ENCODE data around the gene DOC2B. TPM values are rescaled to one million over a fixed set of nuclear protein-coding genes. Genes with fewer than 3 reads are reported as not detected.
"Not testable (repeated sequence)": the region's sequence is repeated elsewhere in the genome, so short reads cannot be mapped to it uniquely, and the experiment has no call there.

Gene DOC2B
- total and polyA plus RNA-seq, 2 donors = 2.9 to 4.4 TPM

DNA sequence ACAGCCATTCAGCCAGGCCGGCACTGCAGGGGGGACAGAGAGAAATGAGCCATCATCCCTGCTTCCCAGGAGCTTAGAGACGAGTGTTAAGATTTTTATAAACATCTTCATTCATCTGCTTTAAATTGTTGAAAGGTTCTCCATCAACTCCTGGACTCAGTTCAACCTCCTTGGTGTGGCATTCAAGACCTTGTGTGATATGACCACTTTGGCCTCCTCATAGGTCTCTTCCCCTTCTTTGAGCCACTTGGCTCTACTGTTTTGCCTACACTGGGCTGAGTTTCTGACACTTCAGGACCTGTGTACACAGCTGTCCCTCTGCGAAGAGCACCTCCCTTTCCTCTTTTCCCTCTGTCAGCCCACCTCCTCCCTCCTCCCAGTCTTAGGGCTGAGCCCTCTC, 4.3 kb downstream of the DOC2B start:
- DNase-seq (ENCODE audit: low read depth in 6 of 9, low spot score in 9 of 9) = no peak
- WGBS = 85% methylated on average over 3 of the region's 3 CpGs
- Histone ChIP-seq H3K36me3 (ENCODE audit: control insufficient read depth in 2 of 2, insufficient read depth in 2 of 2, low read length in 1 of 2) (no peaks in the 10 kb centered on the region), H3K4me3 (ENCODE audit: low read length in 2 of 2) (no peak overlapping the region), H3K27me3 (ENCODE audit: control insufficient read depth in 2 of 2, insufficient read depth in 1 of 2, low read length in 1 of 2) (peaks cover 35 to 44% of the 10 kb centered on the region in 2 donors), H3K9me3 (ENCODE audit: control insufficient read depth in 2 of 2, insufficient read depth in 1 of 2, low read length in 1 of 2) (no peaks in the 10 kb centered on the region), H3K4me1 (ENCODE audit: control insufficient read depth in 2 of 2, insufficient read depth in 2 of 2, low read length in 2 of 2) (peaks cover 0 to 2% of the 10 kb centered on the region in 2 donors), H3K27ac (ENCODE audit: low read depth in 1 of 2, low read length in 1 of 2) (no peak overlapping the region)

DNA sequence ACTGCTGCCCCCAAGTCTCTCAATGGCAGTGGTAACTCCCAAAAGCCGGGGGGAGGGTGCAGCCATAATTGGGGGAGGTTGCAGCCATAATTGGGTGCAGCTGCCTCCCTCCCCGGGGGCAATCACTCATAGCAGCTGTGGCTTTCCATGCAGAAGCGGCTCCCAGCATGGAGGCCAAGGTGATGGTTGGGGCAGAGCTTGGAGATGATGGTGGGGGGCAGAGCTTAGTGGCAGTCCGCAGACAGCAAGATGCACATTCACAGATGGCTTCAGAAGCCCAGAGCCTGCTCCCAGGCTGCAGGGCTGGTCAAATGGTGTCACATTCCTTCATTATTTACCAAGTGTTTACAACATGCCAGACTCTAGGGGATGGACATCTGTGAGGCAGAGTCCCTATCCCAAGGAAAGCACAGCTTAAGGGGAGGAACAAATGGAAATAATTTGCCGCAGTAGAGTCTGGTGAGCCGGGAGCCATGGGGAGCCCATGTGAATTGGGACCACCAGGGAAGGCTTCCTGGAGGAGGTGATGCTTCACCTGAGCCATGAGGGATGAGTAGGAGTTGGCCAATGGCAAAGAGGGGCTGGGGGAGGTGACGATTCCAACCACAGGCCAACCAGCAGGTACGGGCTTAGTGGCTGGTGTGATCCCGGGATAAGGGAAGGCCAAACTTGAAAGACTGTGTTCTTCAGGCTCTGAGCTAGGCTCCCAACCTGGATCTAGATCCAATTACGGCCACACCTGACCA, 8.1 kb downstream of the DOC2B start:
- Histone ChIP-seq H3K4me1 (ENCODE audit: control insufficient read depth in 2 of 2, insufficient read depth in 2 of 2, low read length in 2 of 2) (no peaks in the 10 kb centered on the region), H3K27ac (ENCODE audit: low read depth in 1 of 2, low read length in 1 of 2) (no peak overlapping the region), H3K4me3 (ENCODE audit: low read length in 2 of 2) (no peak overlapping the region), H3K27me3 (ENCODE audit: control insufficient read depth in 2 of 2, insufficient read depth in 1 of 2, low read length in 1 of 2) (peaks cover 0 to 14% of the 10 kb centered on the region in 2 donors), H3K9me3 (ENCODE audit: control insufficient read depth in 2 of 2, insufficient read depth in 1 of 2, low read length in 1 of 2) (no peaks in the 10 kb centered on the region), H3K36me3 (ENCODE audit: control insufficient read depth in 2 of 2, insufficient read depth in 2 of 2, low read length in 1 of 2) (no peaks in the 10 kb centered on the region)
- no peak for DNase-seq (ENCODE audit: low read depth in 6 of 9, low spot score in 9 of 9)
- 91% methylated on average over 10 of the region's 10 CpGs for WGBS

DNA sequence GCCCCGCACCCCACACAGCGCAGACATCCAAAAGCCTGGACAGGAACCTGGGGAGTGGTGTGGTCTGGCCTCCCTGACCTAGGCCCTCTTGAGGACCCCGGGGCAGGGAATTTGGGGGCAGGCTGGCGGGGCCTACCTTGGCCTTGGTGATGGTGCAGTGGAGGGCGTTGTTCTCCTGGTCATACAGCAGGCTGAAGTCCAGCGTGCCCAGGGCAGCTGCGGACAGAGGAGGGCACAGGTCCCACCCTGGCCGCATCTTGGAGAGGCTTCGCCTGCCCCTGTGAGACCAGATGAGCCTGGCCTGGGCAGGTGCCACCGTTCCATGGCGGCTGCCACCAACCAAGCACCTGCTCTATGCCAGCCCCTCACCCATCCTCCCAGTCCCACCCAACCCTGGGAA, 9.0 kb downstream of the DOC2B start:
- no peak for DNase-seq (ENCODE audit: low read depth in 6 of 9, low spot score in 9 of 9)
- peaks cover 0 to 4% of the 10 kb centered on the region in 2 donors for H3K27me3 ChIP-seq (ENCODE audit: control insufficient read depth in 2 of 2, insufficient read depth in 1 of 2, low read length in 1 of 2)
- no peaks in the 10 kb centered on the region for H3K36me3 ChIP-seq (ENCODE audit: control insufficient read depth in 2 of 2, insufficient read depth in 2 of 2, low read length in 1 of 2)
- no peaks in the 10 kb centered on the region for H3K9me3 ChIP-seq (ENCODE audit: control insufficient read depth in 2 of 2, insufficient read depth in 1 of 2, low read length in 1 of 2)
- no peak overlapping the region for H3K4me3 ChIP-seq (ENCODE audit: low read length in 2 of 2)
- H3K27ac ChIP-seq (ENCODE audit: low read depth in 1 of 2, low read length in 1 of 2) = no peak overlapping the region
- H3K4me1 ChIP-seq (ENCODE audit: control insufficient read depth in 2 of 2, insufficient read depth in 2 of 2, low read length in 2 of 2) = no peaks in the 10 kb centered on the region
- 91% methylated on average over 11 of the region's 11 CpGs for WGBS

DNA sequence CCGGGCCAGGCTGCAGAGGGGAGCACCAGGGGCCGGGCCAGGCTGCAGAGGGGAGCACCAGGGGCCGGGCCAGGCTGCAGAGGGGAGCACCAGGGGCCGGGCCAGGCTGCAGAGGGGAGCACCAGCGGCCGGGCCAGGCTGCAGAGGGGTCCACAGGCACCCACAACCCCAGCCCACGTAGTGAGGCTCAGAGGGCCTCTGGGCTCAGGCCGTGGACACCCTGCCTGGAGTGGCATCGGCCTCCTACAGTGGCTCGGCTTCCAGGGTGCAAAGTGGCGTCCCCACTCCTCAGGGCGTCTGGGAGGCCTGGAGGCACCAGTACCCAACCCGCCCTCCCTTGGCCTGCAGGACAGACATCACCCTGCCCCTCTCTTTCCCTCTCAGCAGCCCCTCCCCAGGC, 9.6 kb downstream of the DOC2B start:
- WGBS = 97% methylated on average over 12 of the region's 13 CpGs
- Histone ChIP-seq H3K4me3 (ENCODE audit: low read length in 2 of 2) (no peak overlapping the region), H3K36me3 (ENCODE audit: control insufficient read depth in 2 of 2, insufficient read depth in 2 of 2, low read length in 1 of 2) (no peaks in the 10 kb centered on the region), H3K27ac (ENCODE audit: low read depth in 1 of 2, low read length in 1 of 2) (no peak overlapping the region), H3K9me3 (ENCODE audit: control insufficient read depth in 2 of 2, insufficient read depth in 1 of 2, low read length in 1 of 2) (no peaks in the 10 kb centered on the region), H3K4me1 (ENCODE audit: control insufficient read depth in 2 of 2, insufficient read depth in 2 of 2, low read length in 2 of 2) (no peaks in the 10 kb centered on the region), H3K27me3 (ENCODE audit: control insufficient read depth in 2 of 2, insufficient read depth in 1 of 2, low read length in 1 of 2) (peaks cover 0 to 3% of the 10 kb centered on the region in 2 donors)
- no peak for DNase-seq (ENCODE audit: low read depth in 6 of 9, low spot score in 9 of 9)

DNA sequence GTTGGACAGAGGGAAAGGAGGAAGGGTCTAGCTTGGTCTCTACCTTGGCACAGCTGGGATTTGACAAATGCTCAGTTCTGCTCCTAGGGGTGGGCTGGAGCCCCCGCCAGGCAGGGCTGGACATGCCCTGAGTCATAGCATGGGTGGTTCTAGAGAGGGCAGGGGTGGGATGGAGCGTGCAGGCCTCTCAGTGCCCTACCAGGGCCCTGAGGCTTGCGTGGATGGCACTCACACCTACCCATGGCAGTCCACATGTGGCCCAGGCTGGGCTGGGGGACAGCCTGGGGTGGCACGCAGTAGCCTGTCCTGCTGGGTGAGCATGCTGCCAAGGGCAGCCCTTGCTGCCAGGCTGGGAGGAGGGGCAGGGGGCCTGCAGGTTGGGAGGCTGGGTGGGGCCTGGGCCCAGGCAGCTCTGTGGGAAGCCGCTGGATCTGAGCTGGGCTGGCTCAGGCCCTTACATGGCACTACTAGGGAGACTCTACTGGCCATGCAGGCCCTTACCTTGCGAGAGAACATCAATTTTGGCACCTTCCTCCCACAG, 11.2 kb downstream of the DOC2B start:
- no peak for DNase-seq (ENCODE audit: low read depth in 6 of 9, low spot score in 9 of 9)
- 95% methylated on average over 6 of the region's 6 CpGs for WGBS

DNA sequence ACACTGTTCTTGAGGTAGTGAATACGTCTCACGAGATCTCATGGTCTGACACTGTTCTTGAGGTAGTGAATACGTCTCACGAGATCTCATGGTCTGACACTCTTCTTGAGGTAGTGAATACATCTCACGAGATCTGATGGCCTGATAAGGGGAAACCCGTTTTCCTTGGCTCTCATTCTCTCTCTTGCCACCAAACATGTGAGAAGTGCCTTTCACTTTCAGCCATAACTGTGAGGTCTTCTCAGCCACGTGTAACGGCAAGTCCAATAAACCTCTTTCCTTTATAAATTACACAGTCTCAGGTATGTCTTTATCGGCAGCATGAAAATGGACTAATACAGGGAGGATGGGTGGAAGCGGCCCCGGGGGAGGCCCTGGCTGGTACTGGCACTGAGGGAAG, 12.8 kb downstream of the DOC2B start:
- not testable (repeated sequence) for H3K27ac ChIP-seq (ENCODE audit: low read depth in 1 of 2, low read length in 1 of 2); H3K4me1 ChIP-seq (ENCODE audit: control insufficient read depth in 2 of 2, insufficient read depth in 2 of 2, low read length in 2 of 2); H3K4me3 ChIP-seq (ENCODE audit: low read length in 2 of 2); DNase-seq (ENCODE audit: low read depth in 6 of 9, low spot score in 9 of 9); H3K9me3 ChIP-seq (ENCODE audit: control insufficient read depth in 2 of 2, insufficient read depth in 1 of 2, low read length in 1 of 2); H3K36me3 ChIP-seq (ENCODE audit: control insufficient read depth in 2 of 2, insufficient read depth in 2 of 2, low read length in 1 of 2); H3K27me3 ChIP-seq (ENCODE audit: control insufficient read depth in 2 of 2, insufficient read depth in 1 of 2, low read length in 1 of 2)
- 79% methylated on average over 9 of the region's 11 CpGs for WGBS

More for the DNA sequence above, 11.2 kb downstream of the DOC2B start:
- Histone ChIP-seq H3K4me3 (ENCODE audit: low read length in 2 of 2) (no peak overlapping the region), H3K9me3 (ENCODE audit: control insufficient read depth in 2 of 2, insufficient read depth in 1 of 2, low read length in 1 of 2) (no peaks in the 10 kb centered on the region), H3K27ac (ENCODE audit: low read depth in 1 of 2, low read length in 1 of 2) (no peak overlapping the region), H3K4me1 (ENCODE audit: control insufficient read depth in 2 of 2, insufficient read depth in 2 of 2, low read length in 2 of 2) (no peaks in the 10 kb centered on the region), H3K36me3 (ENCODE audit: control insufficient read depth in 2 of 2, insufficient read depth in 2 of 2, low read length in 1 of 2) (no peaks in the 10 kb centered on the region), H3K27me3 (ENCODE audit: control insufficient read depth in 2 of 2, insufficient read depth in 1 of 2, low read length in 1 of 2) (no peaks in the 10 kb centered on the region)

DNA sequence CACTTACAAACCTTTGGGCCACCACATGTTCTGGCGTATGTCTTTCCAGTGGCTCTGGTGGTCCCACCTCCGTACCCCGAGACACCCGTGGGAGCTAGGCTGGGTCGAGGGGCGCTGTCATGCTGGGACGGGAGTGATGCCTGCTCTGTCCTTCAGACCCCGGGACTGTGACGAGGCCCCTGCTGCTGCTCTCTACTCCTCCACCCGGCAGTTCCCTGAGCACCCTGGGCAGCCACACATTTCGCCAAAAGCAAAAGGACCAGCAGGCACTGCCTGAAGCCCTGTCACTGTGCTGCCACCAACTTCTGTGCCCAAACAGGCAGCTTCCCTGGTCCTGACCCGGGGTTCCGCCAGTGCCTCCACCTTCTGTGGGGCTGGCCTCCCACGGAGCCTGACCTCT, 15.5 kb downstream of the DOC2B start:
- Histone ChIP-seq H3K4me3 (ENCODE audit: low read length in 2 of 2) (no peak overlapping the region), H3K27me3 (ENCODE audit: control insufficient read depth in 2 of 2, insufficient read depth in 1 of 2, low read length in 1 of 2) (no peaks in the 10 kb centered on the region), H3K9me3 (ENCODE audit: control insufficient read depth in 2 of 2, insufficient read depth in 1 of 2, low read length in 1 of 2) (no peaks in the 10 kb centered on the region), H3K4me1 (ENCODE audit: control insufficient read depth in 2 of 2, insufficient read depth in 2 of 2, low read length in 2 of 2) (no peaks in the 10 kb centered on the region), H3K27ac (ENCODE audit: low read depth in 1 of 2, low read length in 1 of 2) (no peak overlapping the region), H3K36me3 (ENCODE audit: control insufficient read depth in 2 of 2, insufficient read depth in 2 of 2, low read length in 1 of 2) (no peaks in the 10 kb centered on the region)
- 94% methylated on average over 14 of the region's 14 CpGs for WGBS
- no peak for DNase-seq (ENCODE audit: low read depth in 6 of 9, low spot score in 9 of 9)

DNA sequence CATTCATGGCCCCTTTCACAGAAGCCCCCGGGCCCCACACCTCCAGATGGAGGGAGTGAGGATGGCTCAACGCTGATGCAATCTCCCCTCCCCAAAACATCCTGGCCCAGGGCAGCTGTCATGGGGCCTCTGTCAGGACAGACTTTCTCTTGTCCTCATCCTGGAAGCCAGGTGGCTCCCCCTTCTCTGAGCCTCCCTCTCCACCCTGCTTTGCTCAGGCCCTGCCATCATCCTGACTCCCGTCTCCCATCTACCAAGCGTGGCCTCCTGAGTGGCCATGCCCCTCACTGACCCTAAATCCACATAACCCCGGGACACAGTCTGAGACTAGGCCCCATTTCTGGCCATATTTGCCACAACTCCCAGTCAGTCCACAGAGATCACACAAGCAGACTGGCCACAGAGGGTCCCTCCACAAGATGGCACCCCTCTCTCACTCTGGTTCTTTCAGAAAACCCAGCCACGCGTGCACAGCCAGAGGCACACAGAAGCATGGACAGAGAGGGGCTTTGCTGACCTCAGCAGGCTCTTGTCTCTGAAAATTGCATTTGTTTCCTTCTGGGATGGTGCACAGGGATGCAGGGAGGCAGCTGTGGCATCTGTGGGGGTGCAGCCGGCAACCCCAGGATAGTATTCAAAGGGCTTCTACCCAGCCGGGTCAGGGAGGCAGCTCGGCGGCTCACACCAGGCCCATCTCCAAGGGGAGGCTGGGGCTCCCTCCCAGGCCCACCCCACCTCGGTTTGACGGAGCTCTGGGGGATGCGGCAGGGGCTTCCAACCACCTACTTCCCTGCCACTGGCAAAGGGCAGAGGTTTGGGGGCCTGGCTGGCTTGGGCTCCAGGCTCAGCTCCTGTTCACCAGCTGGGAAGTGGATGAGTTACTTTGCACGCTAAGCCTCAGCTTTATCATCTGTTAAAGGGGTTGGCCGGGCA, 16.9 kb downstream of the DOC2B start:
- no peaks in the 10 kb centered on the region for H3K9me3 ChIP-seq (ENCODE audit: control insufficient read depth in 2 of 2, insufficient read depth in 1 of 2, low read length in 1 of 2)
- no peaks in the 10 kb centered on the region for H3K4me1 ChIP-seq (ENCODE audit: control insufficient read depth in 2 of 2, insufficient read depth in 2 of 2, low read length in 2 of 2)
- no peaks in the 10 kb centered on the region for H3K36me3 ChIP-seq (ENCODE audit: control insufficient read depth in 2 of 2, insufficient read depth in 2 of 2, low read length in 1 of 2)
- no peak overlapping the region for H3K4me3 ChIP-seq (ENCODE audit: low read length in 2 of 2)
- H3K27ac ChIP-seq (ENCODE audit: low read depth in 1 of 2, low read length in 1 of 2) = no peak overlapping the region
- WGBS = 81% methylated on average over 16 of the region's 16 CpGs
- H3K27me3 ChIP-seq (ENCODE audit: control insufficient read depth in 2 of 2, insufficient read depth in 1 of 2, low read length in 1 of 2) = no peaks in the 10 kb centered on the region
- peak in 2 of 9 donors; percentile 15 to 27 for DNase-seq (ENCODE audit: low read depth in 6 of 9, low spot score in 9 of 9)

DNA sequence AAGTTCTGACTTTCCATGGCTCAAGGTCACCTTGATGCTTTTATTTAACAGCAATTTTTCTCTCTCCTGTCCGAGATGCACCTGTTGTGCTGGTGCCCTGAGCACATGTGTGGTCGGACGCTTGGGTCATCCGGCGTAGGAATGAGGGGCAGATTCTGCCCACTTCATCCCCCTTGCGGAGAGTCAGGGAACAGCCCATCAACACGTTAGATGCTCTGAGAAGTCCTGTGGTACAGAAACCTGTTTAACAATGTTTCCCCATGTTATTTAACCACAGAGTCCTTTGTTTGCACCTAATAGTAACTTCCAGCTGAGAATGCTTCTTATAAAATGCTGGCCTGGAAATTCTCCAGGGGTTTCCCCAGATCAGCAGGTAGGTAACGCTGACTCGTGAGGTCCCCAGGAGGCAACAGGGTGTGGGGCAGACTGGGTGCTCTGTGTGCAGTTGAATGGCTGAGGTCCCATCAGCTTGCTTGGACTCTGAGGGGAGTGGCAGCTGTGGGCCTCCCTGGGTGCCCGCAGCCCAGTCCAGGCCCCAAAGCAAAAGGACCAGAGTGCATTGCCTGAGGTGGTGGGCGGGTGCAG, 17.8 kb downstream of the DOC2B start:
- 89% methylated on average over 11 of the region's 11 CpGs for WGBS
- Histone ChIP-seq H3K27me3 (ENCODE audit: control insufficient read depth in 2 of 2, insufficient read depth in 1 of 2, low read length in 1 of 2) (no peaks in the 10 kb centered on the region), H3K36me3 (ENCODE audit: control insufficient read depth in 2 of 2, insufficient read depth in 2 of 2, low read length in 1 of 2) (no peaks in the 10 kb centered on the region), H3K27ac (ENCODE audit: low read depth in 1 of 2, low read length in 1 of 2) (no peak overlapping the region), H3K4me3 (ENCODE audit: low read length in 2 of 2) (no peak overlapping the region), H3K4me1 (ENCODE audit: control insufficient read depth in 2 of 2, insufficient read depth in 2 of 2, low read length in 2 of 2) (no peaks in the 10 kb centered on the region), H3K9me3 (ENCODE audit: control insufficient read depth in 2 of 2, insufficient read depth in 1 of 2, low read length in 1 of 2) (no peaks in the 10 kb centered on the region)
- no peak for DNase-seq (ENCODE audit: low read depth in 6 of 9, low spot score in 9 of 9)

Data from thymus (tissue), 11 donors.